GM18508 (cell line): Measurements from ENCODE around the gene PITX1.

Experiments used
- ATAC-seq: cut with Tn5 transposase; IDR thresholded peaks from one replicate; pipeline ENCODE4 v1.9.1; 2021; ENCODE audit warnings: moderate number of reproducible peaks; ENCODE audit not compliant: insufficient read depth, unreplicated experiment

Gene PITX1

GRCh38 chr5:135062216-135063055 is 28.4 kb upstream of the PITX1 start:
- no peak for ATAC-seq

- no peak for ATAC-seq
Measured at GRCh38 chr5:135061001-135061400, 27.0 kb upstream of the PITX1 start.

- ATAC-seq = no peak
Measured at GRCh38 chr5:135060021-135060420, 26.0 kb upstream of the PITX1 start.

GRCh38 chr5:135059000-135059923 is 25.2 kb upstream of the PITX1 start:
- no peak for ATAC-seq

- ATAC-seq = no peak
Measured at GRCh38 chr5:135058331-135058732, 24.3 kb upstream of the PITX1 start.

GRCh38 chr5:135057233-135057632 is 23.2 kb upstream of the PITX1 start:
- no peak for ATAC-seq

GRCh38 chr5:135056316-135057030 is 22.4 kb upstream of the PITX1 start:
- ATAC-seq = no peak

GRCh38 chr5:135055396-135055795 is 21.4 kb upstream of the PITX1 start:
- ATAC-seq = no peak

- ATAC-seq = no peak
Measured at GRCh38 chr5:135054546-135054945, 20.5 kb upstream of the PITX1 start.

- ATAC-seq = no peak
Measured at GRCh38 chr5:135053989-135054388, 20.0 kb upstream of the PITX1 start.

- ATAC-seq = peak; percentile 90
Measured at GRCh38 chr5:135053278-135053677, 19.2 kb upstream of the PITX1 start.

GRCh38 chr5:135052511-135053145 is 18.6 kb upstream of the PITX1 start:
- no peak for ATAC-seq

GRCh38 chr5:135051872-135052271 is 17.8 kb upstream of the PITX1 start:
- ATAC-seq = no peak

- ATAC-seq = no peak
Measured at GRCh38 chr5:135051399-135051798, 17.4 kb upstream of the PITX1 start.

- no peak for ATAC-seq
Measured at GRCh38 chr5:135050244-135050767, 16.3 kb upstream of the PITX1 start.

- no peak for ATAC-seq
Measured at GRCh38 chr5:135048930-135049329, 14.9 kb upstream of the PITX1 start.

- no peak for ATAC-seq
Measured at GRCh38 chr5:135048286-135048685, 14.3 kb upstream of the PITX1 start.

GRCh38 chr5:135047347-135047695 is 13.3 kb upstream of the PITX1 start:
- no peak for ATAC-seq

- no peak for ATAC-seq
Measured at GRCh38 chr5:135046661-135047346, 12.8 kb upstream of the PITX1 start.
